ENCODE measurements around the gene AFF3.
"Not testable (repeated sequence)": the region's sequence is repeated elsewhere in the genome, so short reads cannot be mapped to it uniquely, and the experiment has no call there.

The AFF3 gene

DNA sequence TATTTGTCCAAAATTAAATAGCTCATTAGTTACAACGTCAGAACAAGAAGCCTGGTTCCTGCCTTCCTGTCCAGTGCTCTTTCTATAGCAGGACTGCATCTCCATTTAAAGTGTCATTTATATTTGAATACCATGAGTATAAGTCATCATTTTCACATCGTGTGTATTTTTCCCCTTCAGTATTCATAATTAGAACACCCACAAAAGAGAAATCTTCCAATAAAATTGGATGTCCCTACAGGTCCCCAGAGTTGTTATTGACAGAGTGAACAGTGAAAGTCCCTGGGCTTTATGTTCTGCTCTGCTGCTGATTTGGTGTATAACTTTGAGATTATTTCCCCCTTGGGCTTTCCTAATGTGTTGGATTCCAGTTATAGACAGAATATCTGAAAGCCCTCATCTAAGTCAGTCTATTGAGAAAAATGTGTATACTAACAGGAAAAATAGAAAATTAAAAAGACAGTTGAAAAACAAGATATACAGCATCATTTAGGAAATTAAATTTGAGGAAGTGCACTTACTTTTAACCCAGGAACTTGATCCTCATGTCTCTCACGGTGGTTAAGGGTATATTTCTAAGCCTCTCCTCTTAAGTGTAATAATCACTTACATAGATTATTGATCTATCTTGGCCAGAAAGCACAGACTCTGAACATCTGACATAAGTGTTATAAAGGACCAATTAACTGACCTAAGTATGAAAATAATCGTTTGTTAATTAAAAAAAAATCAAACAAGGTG lies 637.4 kb downstream of the AFF3 start:
- DNase-seq: no peak

DNA sequence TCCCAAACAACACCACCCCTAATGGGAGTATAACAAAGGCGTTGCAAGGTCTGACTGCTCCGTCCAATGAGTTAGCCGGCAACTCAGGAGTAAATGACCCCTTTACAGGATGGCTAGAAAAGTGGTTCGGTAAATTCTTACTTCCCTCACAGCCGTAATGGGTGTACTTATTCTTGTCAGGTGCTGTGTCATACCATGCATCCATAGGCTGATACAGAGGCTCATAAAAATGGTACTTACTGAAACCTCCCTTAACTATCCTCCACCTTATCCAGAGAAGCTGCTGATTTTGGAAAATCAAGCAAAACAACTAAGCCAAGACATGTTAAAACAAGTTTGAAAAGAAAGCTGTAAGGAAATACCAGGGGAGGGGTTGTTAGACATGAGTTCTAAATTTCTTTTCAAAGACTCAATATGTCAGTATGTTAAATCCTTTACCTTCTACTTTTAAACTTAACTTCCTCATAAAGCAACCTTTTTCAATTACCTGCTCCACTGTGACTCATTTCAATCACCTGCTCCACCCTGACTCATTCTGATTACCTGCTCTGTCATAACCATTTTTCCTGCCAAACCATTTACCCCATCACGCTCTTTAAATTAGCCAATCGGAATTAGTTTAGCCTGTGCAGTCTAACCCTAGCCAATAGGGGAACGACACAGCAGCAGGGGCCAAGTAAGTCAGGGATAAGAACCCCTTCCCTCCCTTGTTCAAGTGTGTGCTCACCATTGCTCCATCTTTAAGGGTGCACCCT lies 638.6 kb downstream of the AFF3 start:
- not testable (repeated sequence) for DNase-seq

DNA sequence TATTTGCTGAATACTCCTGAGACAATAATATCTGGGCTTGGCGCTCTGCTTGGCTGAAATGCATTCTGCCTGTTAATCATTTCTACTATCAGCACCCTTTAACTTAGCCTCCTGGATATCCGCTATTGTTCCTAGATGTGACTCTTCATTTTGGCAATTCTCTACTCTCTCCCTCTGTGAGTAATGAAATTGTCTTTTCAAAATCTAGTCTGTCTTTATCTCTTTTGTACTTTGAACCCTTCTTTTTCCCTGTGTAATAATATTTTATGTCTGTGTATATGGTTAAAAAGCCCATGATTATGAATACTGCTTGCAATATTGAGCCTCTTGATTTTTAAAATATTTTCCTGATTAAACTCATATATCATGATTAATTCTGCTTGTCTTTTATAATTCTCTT lies 646.4 kb downstream of the AFF3 start:
- no peak for DNase-seq

Measured in activated gamma-delta T cell treated with Interleukin-2 at 50 U/mL for 16 hours (primary cell).